K562 (cell line): ENCODE measurements around the gene DUOXA2.

Experiments
- EZH2 ChIP-seq: IDR thresholded peaks from 2 replicates; pipeline ENCODE4 v1.6.1; 2012; ENCODE audit warnings: low read depth, mild to moderate bottlenecking, inconsistent platforms, low read length, borderline replicate concordance
- FOXA1 ChIP-seq: fragments of 450-650 bp; IDR thresholded peaks from 2 replicates; pipeline ENCODE4 v1.6.1; 2016; ENCODE audit warnings: mild to moderate bottlenecking, borderline replicate concordance
- FUS ChIP-seq: fragments of 200-400 bp; formaldehyde crosslinking; optimal IDR thresholded peaks from 2 replicates; pipeline ENCODE3; 2017; ENCODE audit warnings: low read depth, low read length
- HNRNPL ChIP-seq: fragments of 200-400 bp; formaldehyde crosslinking; IDR thresholded peaks from 2 replicates; pipeline ENCODE4 v1.6.1; 2017; ENCODE audit warnings: low read depth, mild to moderate bottlenecking, low read length
- PHF21A ChIP-seq: fragments of 450-650 bp; IDR thresholded peaks from 2 replicates; pipeline ENCODE4 v1.6.1; 2017; ENCODE audit warnings: low read depth, borderline replicate concordance
- RAD51 ChIP-seq: fragments of 450-650 bp; IDR thresholded peaks from 2 replicates; pipeline ENCODE4 v1.7.1; 2016; ENCODE audit warnings: low read depth, mild to moderate bottlenecking, borderline replicate concordance
- RFX5 ChIP-seq: IDR thresholded peaks from 2 replicates; pipeline ENCODE4 v1.6.1; 2011; ENCODE audit warnings: low read depth, mild to moderate bottlenecking, improper control_type of control experiment, low read length
- TAF9B ChIP-seq: fragments of 450-650 bp; IDR thresholded peaks from 2 replicates; pipeline ENCODE4 v1.6.1; 2018; ENCODE audit warnings: mild to moderate bottlenecking; ENCODE audit not compliant: partially characterized antibody
- ZNF217 ChIP-seq: sonication (generic); formaldehyde crosslinking; IDR thresholded peaks from 2 replicates; pipeline ENCODE4 v1.8.0; 2022; ENCODE audit warnings: mild to moderate bottlenecking, missing genetic modification reagents
- ZNF583 ChIP-seq: fragments of 250-450 bp; sonication (Bioruptor Pico); IDR thresholded peaks from 2 replicates; pipeline ENCODE4 v1.4.0; 2020
- TF ChIP-seq, protein P1 (sequence below), 3 experiments: IDR thresholded peaks in 2 of 3; conservative IDR thresholded peaks in 1 of 3; 2 replicates each; pipeline ENCODE4 v1.5.1; 2011 to 2012; ENCODE audit warnings: low read length in 3 of 3, mild to moderate bottlenecking in 3 of 3, control low read depth in 2 of 3, improper control_type of control experiment in 1 of 3, inconsistent platforms in 1 of 3, low read depth in 1 of 3, mixed read lengths in 1 of 3, moderate library complexity in 1 of 3; ENCODE audit not compliant: insufficient read depth in 2 of 3
- TF ChIP-seq, protein P2 (sequence below): sonication (generic); formaldehyde crosslinking; IDR thresholded peaks from 2 replicates; pipeline ENCODE4 v1.8.1; 2023; ENCODE audit warnings: mild to moderate bottlenecking, missing genetic modification reagents

DNA sequence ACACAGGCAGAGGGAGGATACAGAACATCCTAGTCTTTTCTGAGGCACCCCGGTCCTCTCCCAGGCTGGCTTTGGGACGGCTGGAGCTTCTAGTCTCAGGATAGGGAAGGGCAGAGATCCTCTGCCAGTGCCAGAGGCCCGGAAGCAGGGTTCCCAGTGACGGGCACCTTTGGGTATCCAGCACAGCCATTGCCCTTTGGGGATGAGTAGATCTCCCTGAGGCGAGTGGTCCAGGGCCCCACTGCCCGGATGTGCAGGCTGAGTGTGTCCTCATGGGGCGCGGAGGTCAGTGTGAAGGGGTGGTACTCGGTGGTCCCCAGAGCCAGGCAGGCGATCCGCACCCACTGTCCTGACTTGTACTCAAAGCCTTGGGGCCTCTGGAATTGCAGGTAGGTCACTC lies 18.5 kb upstream of the DUOXA2 start:
- TF ChIP-seq, protein P1, sequence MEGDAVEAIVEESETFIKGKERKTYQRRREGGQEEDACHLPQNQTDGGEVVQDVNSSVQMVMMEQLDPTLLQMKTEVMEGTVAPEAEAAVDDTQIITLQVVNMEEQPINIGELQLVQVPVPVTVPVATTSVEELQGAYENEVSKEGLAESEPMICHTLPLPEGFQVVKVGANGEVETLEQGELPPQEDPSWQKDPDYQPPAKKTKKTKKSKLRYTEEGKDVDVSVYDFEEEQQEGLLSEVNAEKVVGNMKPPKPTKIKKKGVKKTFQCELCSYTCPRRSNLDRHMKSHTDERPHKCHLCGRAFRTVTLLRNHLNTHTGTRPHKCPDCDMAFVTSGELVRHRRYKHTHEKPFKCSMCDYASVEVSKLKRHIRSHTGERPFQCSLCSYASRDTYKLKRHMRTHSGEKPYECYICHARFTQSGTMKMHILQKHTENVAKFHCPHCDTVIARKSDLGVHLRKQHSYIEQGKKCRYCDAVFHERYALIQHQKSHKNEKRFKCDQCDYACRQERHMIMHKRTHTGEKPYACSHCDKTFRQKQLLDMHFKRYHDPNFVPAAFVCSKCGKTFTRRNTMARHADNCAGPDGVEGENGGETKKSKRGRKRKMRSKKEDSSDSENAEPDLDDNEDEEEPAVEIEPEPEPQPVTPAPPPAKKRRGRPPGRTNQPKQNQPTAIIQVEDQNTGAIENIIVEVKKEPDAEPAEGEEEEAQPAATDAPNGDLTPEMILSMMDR (IDR thresholded peaks at IDR 0.05 in 2 of 3, conservative IDR thresholded peaks at IDR 0.05 in 1 of 3; ENCODE audit: insufficient read depth in 2 of 3, low read depth in 1 of 3, low read length in 3 of 3), result no peak
- no peak for TF ChIP-seq ZNF217 (CRISPR knock-in tag)
- TF ChIP-seq, protein P2, sequence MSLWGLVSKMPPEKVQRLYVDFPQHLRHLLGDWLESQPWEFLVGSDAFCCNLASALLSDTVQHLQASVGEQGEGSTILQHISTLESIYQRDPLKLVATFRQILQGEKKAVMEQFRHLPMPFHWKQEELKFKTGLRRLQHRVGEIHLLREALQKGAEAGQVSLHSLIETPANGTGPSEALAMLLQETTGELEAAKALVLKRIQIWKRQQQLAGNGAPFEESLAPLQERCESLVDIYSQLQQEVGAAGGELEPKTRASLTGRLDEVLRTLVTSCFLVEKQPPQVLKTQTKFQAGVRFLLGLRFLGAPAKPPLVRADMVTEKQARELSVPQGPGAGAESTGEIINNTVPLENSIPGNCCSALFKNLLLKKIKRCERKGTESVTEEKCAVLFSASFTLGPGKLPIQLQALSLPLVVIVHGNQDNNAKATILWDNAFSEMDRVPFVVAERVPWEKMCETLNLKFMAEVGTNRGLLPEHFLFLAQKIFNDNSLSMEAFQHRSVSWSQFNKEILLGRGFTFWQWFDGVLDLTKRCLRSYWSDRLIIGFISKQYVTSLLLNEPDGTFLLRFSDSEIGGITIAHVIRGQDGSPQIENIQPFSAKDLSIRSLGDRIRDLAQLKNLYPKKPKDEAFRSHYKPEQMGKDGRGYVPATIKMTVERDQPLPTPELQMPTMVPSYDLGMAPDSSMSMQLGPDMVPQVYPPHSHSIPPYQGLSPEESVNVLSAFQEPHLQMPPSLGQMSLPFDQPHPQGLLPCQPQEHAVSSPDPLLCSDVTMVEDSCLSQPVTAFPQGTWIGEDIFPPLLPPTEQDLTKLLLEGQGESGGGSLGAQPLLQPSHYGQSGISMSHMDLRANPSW (CRISPR knock-in tag), result no peak
- TF ChIP-seq RAD51, result no peak
- TF ChIP-seq ZNF583, result no peak
- TF ChIP-seq RFX5, result no peak
- no peak for TF ChIP-seq FUS
- no peak for TF ChIP-seq EZH2
- TF ChIP-seq HNRNPL, result no peak
- no peak for TF ChIP-seq TAF9B
- no peak for TF ChIP-seq FOXA1
- no peak for TF ChIP-seq PHF21A
